GM12875 (cell line): ENCODE data around the gene CXCL8.

Experiments used
- H3K4me3 ChIP-seq: one replicate; pipeline ENCODE4 v1.5.1; 2011; ENCODE audit warnings: low read depth, low read length, control low read depth
- TF ChIP-seq, protein P1 (sequence below): IDR thresholded peaks from 2 replicates; pipeline ENCODE4 v1.5.1; 2011; ENCODE audit warnings: low read depth, mild to moderate bottlenecking, control low read depth, inconsistent platforms, low read length, moderate library complexity, borderline replicate concordance; ENCODE audit not compliant: insufficient read depth

Gene CXCL8

DNA sequence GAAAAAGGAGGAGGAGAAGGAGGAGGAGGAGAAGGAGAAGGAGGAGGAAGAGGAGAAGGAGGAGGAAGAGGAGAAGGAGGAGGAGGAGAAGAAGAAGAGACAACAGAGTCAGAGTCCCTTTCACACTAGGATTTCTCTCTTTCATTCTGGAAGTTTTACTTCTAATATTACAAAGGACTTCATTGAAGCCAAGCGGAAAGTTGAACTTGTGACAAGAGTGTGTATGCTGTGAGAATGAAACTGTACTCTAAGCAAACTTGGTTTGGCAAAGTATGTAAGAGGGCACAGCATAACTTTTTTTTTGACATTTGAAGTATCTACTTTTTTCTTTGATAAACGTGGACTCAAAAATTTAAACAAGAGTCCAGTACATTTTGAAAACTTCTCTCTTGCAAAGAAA lies 48.0 kb downstream of the CXCL8 start:
- TF ChIP-seq, protein P1, sequence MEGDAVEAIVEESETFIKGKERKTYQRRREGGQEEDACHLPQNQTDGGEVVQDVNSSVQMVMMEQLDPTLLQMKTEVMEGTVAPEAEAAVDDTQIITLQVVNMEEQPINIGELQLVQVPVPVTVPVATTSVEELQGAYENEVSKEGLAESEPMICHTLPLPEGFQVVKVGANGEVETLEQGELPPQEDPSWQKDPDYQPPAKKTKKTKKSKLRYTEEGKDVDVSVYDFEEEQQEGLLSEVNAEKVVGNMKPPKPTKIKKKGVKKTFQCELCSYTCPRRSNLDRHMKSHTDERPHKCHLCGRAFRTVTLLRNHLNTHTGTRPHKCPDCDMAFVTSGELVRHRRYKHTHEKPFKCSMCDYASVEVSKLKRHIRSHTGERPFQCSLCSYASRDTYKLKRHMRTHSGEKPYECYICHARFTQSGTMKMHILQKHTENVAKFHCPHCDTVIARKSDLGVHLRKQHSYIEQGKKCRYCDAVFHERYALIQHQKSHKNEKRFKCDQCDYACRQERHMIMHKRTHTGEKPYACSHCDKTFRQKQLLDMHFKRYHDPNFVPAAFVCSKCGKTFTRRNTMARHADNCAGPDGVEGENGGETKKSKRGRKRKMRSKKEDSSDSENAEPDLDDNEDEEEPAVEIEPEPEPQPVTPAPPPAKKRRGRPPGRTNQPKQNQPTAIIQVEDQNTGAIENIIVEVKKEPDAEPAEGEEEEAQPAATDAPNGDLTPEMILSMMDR, result no peak
- H3K4me3 ChIP-seq, result no peak overlapping the region
